ENCODE measurements around the gene NRG4. TPM values are rescaled to one million over a fixed set of nuclear protein-coding genes. Genes with fewer than 3 reads are reported as not detected.

Gene NRG4
- total and polyA plus RNA-seq, 2 of the 8 experiments (the other 6 are each of a cell fraction or from before 2014, with no cell fraction given), result 0.24 TPM; not detected in 1

- no peak for TF ChIP-seq ASH2L (IDR thresholded peaks at IDR 0.05; ENCODE audit: low read length)
Measured at GRCh38 chr15:75895731-75896130, 116.5 kb downstream of the NRG4 start (continued).

- TF ChIP-seq TEAD4 (IDR thresholded peaks at IDR 0.05; ENCODE audit: low read depth, low read length), result no peak
- Histone ChIP-seq H3K27ac (ENCODE audit: low read depth, low read length) (no peak overlapping the region), H2BK120ac (replicated peaks; ENCODE audit: low read depth, low read length) (no peak overlapping the region), H3K4ac (replicated peaks; ENCODE audit: insufficient read length, low read depth, low read length) (no peak overlapping the region), H3K4me3 (ENCODE audit: extremely low read depth in 1 of 4, insufficient read depth in 2 of 4, low read depth in 3 of 4, low read length in 4 of 4) (no peak overlapping the region), H3K56ac (replicated peaks; ENCODE audit: insufficient read length, low read depth, low read length) (no peak overlapping the region), H4K91ac (replicated peaks; ENCODE audit: insufficient read length, low read length) (no peak overlapping the region), H3K4me1 (replicated peaks in 1 of 4; ENCODE audit: control insufficient read depth in 3 of 4, insufficient read depth in 4 of 4, low read length in 3 of 4) (no peaks in the 10 kb centered on the region), H3K36me3 (ENCODE audit: control insufficient read depth in 2 of 4, insufficient read depth in 4 of 4, low read length in 3 of 4) (peaks cover 0 to 34% (median 4%) of the 10 kb centered on the region in 4 experiments; a peak in 3 of 8 replicates), H3K79me2 (ENCODE audit: control insufficient read depth in 1 of 2, insufficient read depth in 2 of 2, low read length in 2 of 2) (no peaks in the 10 kb centered on the region), H2BK15ac (ENCODE audit: low read length) (no peak overlapping the region), H3K14ac (ENCODE audit: insufficient read length) (no peak overlapping the region), H3K9ac (replicated peaks in 1 of 4; ENCODE audit: extremely low read depth in 1 of 4, low read depth in 3 of 4, low read length in 3 of 4) (no peak overlapping the region), H3K23ac (ENCODE audit: insufficient read length) (no peak overlapping the region), H2BK12ac (ENCODE audit: low read depth, low read length) (no peak overlapping the region), H2AFZ (ENCODE audit: low read length) (no peak overlapping the region), H2BK20ac (ENCODE audit: low read length) (no peak overlapping the region), H3K79me1 (ENCODE audit: low read depth, low read length) (no peaks in the 10 kb centered on the region; the same call in 1 of the 2 replicates), H3K27me3 (replicated peaks in 1 of 4; ENCODE audit: control insufficient read depth in 3 of 4, extremely low read depth in 1 of 4, insufficient read depth in 3 of 4, low read length in 3 of 4) (no peaks in the 10 kb centered on the region), H3K9me3 (ENCODE audit: insufficient read depth in 2 of 2, low read depth in 1 of 2, low read length in 1 of 2) (no peaks in the 10 kb centered on the region), H2AK5ac (ENCODE audit: low read depth, low read length) (no peak overlapping the region), H3K18ac (ENCODE audit: extremely low read depth, low read length) (no peak overlapping the region), H3K23me2 (ENCODE audit: low read depth, low read length) (no peaks in the 10 kb centered on the region; the same call in 1 of the 2 replicates), H4K5ac (ENCODE audit: insufficient read length, low read depth, low read length) (no peak overlapping the region), H4K20me1 (replicated peaks in 1 of 2; ENCODE audit: control insufficient read depth in 1 of 2, insufficient read depth in 2 of 2, low read length in 2 of 2) (peaks cover 0 to 2% of the 10 kb centered on the region in 2 experiments), H4K8ac (ENCODE audit: extremely low read depth, insufficient read depth, low read length) (no peak overlapping the region), H2BK5ac (ENCODE audit: low read depth, low read length) (no peak overlapping the region), H3K4me2 (ENCODE audit: insufficient read depth in 1 of 2, low read depth in 2 of 2, low read length in 2 of 2) (no peak overlapping the region)
- CTCF ChIA-PET (ENCODE audit: partially characterized antibody), result interaction anchor here (0.5 to 1.2 kb wide), 2 partner anchors 11 to 37 kb away, joined by 3 read pairs; no protein-coding TSS in a partner anchor
- DNase-seq (ENCODE audit: low read depth in 1 of 2, low spot score in 2 of 2), result no peak
- no peak for FAIRE-seq
- POLR2A ChIA-PET (ENCODE audit: partially characterized antibody), result interaction anchor here (1.7 kb wide), 1 partner anchor 11 kb away, joined by 5 read pairs; no protein-coding TSS in a partner anchor
Measured at GRCh38 chr15:75891895-75892294, 120.3 kb downstream of the NRG4 start.

Small RNA genes within 50 kb of the gene (small RNA-seq; reads per million reads assigned to genes)
- gene RN7SL510P (ENCODE audit: insufficient read depth), result not detected

Other genes starting within 250 kb of the NRG4 start
- 22.4 and 22.7 TPM in 2 replicates for gene UBE2Q2, start 169.0 kb downstream of the NRG4 start, total RNA-seq (2021; fragmentation: NEBNext Ultra II Directional; extraction: Animal tissue kit (Norgen Biotek cat#: 25700))
- gene UBE2Q2, start 169.0 kb downstream of the NRG4 start, polyA plus RNA-seq (2011; rRNA removed), result 6.5 and 10.1 TPM in 2 replicates
- 66.8 and 67.3 TPM in 2 replicates for gene FBXO22, start 108.5 kb downstream of the NRG4 start, total RNA-seq (2021; fragmentation: NEBNext Ultra II Directional; extraction: Animal tissue kit (Norgen Biotek cat#: 25700))
- 33.2 and 39.9 TPM in 2 replicates for gene FBXO22, start 108.5 kb downstream of the NRG4 start, polyA plus RNA-seq (2011; rRNA removed)
- 1.7 and 2.6 TPM in 2 replicates for gene TMEM266, start 47.6 kb upstream of the NRG4 start, total RNA-seq (2021; fragmentation: NEBNext Ultra II Directional; extraction: Animal tissue kit (Norgen Biotek cat#: 25700))
- 2.5 and 2.6 TPM in 2 replicates for gene TMEM266, start 47.6 kb upstream of the NRG4 start, polyA plus RNA-seq (2011; rRNA removed)